SW480 (cell line): ENCODE measurements around the gene SDHB.
A peak's percentile ranks its signal among the peaks of the same experiment; 100 is the strongest.

ENCODE experiments used
- DNase-seq: peaks from one replicate; pipeline ENCODE4 v3.0.0-alpha.2; 2016; ENCODE audit warnings: low spot score

The SDHB gene

DNA sequence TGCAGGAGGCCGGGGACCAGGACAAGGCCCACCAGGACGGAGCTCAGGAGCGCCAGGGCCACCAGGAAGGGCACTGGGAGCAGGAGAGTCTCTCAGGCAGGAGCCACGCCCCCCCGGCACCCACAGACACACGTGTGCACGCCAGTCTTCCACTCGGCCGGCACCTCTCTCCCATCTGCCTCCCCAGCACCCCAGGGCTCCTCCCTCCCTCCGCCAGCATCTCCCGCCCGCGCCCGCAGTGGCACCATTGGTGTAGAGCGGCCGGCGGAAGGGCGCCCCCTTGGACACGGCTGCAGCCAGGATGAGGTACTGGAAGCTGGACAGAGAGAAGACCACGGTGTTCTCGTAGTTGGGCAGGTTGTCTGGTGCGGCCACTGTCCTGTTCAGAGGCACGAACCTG, 67.3 kb downstream of the SDHB start:
- DNase-seq = no peak

DNA sequence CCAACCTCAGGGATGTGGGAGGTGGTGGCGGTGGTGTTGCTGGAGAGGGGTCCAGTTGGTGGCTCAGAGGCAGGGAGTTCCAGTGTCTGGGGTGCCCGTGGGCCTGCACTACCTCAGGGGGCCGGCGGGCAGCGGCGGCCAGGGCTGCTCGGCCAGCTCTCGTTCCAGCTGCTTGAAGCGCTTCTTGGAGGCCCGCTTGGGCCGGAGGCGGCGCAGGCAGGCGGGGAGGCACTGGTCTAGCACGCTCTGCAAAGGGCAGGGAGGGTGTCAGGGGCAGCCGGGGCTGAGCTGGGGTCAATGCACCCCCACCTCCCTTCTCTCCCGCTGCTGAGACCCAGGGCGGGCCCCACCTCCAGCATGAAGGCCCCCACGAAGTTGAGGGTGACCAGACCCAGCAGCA, 67.7 kb downstream of the SDHB start:
- DNase-seq = no peak

DNA sequence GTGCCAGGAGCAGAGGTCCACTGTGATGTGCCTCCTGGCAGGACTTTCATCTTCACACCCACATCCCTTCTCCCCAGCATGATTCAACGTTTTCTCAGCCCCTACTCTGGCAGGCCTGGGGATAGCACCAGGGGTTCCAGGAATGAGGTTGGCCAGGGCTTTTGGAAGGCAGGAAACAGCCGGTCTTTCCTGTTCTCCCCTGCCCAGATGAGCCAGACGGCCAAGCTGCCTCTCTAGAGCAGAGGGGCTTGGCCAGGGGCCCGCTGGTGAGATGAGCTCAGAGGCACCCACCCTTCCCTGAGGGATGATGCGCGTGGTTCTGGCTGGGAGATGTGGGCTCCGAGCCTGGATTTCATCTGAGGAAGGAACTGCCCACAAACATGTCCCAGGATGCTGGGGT, 69.1 kb downstream of the SDHB start:
- DNase-seq = no peak

DNA sequence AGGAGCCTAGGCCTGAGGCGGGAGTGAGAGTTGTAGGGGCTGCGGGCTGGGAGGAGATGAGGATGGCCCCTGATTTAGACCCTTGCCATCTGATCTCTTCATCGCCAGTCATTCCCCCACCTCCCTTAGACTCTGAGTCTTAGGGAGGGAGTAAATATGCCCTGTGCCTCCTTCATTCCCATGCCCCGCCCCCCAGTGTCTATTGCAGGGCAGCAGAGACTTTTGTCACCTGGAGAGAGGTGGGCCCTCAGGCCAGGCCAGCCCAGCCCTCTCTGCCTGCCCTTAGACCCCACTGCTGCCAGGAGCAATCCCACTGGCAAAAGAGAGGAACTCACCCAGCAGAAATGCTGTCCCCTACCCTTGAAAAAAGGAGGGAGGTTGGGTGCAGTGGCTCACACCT, 70.2 kb downstream of the SDHB start:
- DNase-seq = no peak

DNA sequence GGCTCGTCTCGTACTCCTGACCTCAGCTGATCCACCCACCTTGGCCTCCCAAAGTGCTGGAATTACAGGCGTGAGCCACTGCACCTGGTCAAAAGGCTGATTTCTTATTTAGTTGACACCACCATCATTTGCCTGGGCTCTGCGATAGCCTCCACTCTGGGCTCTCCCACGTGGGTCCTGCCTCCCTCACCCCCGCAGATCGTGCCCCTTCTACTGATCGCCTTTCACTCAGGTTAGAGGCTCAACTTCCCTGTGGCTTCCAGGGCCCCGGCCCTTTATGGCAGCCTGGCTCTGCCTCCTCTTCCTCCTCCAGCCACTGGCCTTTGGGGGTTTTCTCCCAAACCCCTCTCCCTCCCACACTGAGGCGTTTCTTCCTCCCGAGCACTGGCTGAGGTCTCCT, 70.9 kb downstream of the SDHB start:
- no peak for DNase-seq

DNA sequence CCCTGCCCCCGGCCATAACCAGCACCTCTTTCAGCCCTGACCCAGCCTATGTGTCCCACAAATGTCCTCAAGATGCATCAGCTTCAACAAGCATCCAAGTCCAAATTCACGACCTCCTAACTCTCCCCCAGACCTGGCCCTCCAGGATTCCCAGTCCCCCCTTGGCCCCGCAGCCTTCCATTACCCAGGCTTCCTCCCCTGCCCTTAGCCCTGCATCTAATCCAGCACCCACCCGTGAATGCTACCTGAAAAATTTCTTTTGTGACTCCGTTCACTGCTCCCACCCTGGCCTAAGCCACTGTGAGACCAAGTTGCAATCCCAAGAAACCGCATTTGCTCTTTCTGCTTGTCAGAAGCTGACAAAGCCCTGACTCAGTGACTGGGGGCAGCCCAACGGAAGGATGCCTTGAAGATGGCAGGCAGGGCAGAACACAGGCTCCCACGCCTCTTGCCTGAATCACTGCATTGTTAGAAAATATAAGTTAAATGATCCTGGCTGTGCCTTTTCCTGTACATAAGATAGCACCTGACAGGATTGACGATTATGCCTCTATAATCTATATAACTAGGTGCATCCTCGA, 72.5 kb downstream of the SDHB start:
- no peak for DNase-seq

DNA sequence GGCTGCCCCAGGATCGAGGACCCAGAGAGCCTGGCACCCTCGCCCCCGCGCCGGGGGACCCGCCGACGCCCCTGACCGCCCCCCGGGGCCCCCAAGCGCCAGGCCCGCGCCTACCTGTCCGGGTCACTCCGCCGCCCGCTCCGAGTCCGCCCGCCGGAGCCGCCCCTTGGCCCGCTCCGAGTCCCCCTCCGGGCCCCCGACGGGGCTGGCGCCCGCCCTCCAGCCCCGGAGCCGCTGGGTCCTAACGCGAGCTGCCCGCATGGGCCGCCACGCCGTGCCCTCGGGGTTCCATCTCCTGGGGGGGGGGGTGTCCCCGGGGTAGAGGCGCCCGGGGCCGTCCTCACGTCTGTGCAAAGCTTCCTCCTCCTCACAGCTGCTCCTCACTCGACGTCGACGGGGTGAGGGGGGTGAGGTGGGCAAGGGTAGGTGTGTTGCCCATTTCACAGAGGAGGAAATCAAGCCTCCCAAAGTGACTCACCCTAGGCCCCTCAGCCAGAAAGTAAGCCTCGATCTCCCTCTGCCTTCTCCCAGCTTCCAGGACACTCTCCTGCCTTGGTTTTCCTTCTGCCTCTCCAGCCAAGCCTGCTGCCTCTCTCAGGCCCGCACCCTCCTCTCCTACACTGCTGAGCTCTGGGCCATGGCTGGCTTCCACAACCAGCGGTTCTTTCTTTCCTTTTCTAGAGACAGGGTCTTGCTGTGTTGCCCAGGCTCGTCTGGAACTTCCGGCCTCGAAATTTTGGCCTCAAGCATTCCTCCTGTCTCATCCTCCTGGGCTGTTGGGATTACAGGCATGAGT, 73.2 kb downstream of the SDHB start, which contains the start of gene MFAP2:
Gene MFAP2 (minus strand): TSS at position 148 of the 796 bp plus-strand sequence. CDS start 2,347 bp downstream, outside the sequence.
- DNase-seq = no peak

DNA sequence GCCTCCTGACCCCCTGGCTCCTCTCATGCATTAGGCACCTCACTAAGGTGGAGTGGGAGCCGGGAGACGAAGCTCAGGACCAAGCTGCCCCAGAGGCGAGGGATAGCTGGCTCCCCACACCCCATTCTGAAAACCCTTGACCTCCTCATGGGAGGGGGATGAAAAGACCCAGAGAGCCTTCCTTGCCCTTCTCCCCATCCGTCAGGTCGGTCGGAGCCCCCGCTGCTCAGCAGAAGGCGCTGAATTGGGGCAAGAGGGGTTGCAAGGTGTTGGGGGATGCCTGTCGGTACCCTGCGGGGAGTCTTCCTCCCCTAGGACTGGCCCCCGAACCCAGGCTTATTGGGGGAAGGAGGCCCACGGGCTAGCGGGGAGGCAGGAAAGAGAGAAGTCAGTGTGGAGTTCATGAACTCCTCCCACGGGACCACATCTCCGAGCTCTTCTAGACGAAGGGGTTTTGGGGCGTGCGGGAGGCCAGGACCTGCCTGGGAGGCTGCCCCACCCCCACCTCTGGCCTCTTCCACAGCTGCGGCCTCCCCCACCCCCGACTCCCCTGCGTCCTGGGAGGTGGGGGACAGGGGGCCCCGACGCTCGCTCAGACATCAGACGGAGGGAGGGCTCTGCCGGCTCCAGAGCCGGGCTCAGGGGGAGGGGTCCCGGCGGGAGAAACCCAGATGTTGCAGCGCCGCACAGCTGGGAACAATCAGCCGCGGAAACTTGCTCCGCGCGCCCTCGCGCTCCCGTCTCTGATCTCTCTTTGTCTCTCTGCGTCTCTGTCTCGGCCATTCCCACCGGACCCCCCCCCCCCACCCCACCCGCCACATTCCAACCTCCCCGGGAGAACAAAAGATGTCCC, 74.1 kb downstream of the SDHB start:
- no peak for DNase-seq

DNA sequence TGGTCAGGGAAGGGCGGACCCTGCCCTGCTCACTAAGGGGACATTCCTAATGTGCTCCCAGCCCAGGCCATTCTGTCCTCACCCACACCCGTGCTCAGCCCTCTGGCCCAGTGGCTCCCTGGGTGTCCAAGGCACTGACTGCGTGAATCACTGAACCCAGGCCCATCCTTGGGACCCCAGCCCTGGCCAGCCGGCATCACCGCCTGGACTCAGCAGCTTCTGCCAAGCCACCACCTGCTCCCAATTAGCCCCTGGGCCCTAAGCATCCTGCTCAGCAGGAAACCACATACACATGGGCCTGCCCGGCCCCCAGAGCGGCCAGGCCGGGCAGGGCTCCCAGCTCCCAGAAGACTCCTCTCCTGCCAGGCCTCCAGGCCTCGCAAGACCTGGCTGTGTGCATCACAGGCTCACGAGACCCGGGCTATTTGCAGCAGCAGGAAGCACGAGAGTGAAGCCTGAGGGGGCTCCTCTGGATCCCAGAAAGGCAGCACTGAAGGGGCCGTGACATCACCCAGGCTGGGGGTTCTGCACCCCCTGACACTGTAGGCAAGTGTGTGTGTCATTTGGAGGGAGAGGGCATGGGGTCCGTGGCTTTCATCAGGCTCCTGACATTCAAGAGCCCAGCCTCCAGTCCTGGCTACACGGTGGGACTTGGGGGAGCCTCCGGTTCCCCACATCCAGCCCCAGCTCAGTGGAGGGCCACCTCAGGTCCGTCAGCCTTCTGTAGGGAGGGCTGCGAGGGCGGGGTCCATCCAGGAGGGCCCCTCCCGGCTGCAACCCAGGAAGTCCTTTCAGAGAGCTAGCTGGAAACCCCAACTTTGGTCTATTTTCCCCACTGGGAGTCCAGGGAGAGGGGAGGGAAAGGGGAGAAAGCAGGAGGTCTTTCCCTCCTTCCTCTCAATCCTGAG, 75.0 kb downstream of the SDHB start:
- DNase-seq = peak; percentile 41

DNA sequence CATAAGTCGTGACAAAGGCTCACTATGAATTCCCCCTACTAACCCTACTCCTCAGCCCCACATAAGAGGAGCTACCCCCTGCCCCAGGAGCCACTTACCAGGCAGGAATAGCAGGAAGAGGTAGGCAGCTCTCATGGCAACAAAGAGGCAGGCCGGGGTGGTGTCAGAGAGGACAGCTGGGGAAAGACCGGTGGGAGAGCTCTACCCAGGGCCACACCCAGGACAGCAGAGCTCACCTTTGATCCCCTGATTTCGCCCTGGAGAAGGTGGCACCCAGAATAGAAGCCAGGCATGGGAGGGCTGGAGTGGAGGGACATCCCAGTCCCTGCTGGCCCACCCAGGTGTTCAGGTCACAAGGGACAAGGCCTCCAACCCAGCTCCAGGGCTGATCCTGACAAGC, 75.7 kb downstream of the SDHB start:
- peak; percentile 81 for DNase-seq

DNA sequence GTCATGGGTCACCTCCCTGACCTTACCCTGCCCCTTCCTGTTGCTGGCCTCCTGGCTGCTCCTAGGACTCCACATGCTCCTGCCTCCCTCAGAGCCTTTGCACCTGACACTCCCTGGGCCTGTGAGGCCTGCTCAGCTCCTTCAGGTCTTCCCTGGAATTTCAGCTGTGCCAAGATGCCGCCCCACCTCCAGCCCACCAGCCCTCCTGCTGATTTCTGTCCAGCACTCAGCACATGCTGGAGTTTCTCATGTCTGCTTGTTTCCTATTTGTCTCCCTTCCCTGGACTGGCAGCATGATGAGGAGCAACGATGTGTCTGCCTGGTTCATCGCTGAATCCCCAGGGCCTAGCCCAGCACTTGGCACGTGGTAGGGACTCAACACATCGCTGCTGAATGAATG, 76.5 kb downstream of the SDHB start:
- no peak for DNase-seq

DNA sequence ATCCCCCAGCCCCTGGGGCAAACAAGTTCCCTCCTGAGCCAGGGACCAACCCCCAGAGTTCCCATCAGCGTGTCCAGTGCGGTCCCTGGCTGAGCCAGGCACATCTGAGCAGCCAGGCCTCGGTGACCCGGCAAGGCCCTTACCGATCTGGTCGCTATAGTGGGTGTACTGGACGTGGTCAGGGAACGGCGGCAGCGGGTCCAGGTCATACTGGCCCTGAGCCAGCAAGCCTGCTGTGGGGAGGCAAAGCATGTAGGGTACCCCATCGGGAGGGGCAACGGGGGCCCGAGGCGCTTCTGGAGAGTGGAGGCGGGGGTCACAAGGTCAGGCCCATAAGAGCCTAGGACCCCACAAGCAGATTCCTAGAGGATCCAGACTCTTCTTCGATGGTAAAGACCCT, 76.9 kb downstream of the SDHB start:
- DNase-seq = no peak

DNA sequence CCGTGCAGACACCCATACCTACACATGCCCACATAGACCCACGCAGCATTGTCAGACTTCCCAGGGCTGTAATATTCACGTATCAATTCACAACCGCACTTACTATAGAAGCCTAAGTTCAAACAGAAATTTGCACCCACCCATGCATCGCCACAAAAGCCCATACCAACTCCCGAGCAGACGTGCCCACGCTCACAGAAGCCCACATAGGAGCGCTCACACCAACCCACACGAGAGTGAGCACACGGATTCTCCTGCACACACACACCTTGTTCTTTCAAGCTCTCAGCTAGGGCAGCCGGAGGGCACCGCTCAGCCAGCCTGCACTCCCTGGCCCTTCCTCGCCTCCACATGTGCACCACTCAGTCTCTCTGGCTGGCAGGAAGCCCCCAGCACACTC, 78.0 kb downstream of the SDHB start:
- DNase-seq = no peak

DNA sequence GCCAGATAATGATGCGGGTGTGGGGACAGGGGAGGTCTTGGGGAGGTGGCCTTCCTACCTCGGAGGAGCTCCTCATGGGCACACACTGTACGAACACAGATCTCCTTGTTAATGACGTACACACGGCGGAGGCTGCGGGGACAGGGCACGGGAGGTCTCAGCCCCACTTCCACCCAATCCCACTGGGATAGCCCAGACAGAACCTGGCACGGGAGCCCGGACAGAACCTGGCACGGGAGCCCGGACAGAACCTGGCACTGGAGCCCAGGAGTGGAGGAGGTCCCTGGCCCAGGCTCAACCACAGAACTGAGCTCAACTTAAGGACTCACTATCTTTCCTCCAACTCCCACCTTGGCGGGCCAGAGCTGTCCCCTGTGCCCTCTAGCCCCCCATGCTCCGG, 78.6 kb downstream of the SDHB start:
- no peak for DNase-seq

DNA sequence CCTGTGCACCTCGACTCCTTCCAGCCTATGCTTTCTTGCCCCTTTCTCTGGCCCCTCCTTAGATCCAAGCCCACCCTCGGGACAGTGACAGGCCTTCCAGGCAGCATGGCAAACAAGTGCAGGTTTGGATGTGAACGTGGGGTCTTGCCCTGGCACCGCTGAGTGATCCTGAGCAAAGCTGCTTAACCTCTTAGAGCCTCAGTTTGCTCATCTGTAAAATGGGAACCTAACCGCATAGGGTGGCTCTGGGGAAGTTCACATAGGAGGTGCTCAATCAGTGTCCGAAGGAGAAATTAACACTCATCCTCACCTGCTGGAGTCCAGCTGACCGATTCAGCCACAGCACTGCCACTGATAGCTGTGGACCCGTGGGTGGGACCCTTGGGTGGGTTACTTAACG, 80.6 kb downstream of the SDHB start:
- no peak for DNase-seq

DNA sequence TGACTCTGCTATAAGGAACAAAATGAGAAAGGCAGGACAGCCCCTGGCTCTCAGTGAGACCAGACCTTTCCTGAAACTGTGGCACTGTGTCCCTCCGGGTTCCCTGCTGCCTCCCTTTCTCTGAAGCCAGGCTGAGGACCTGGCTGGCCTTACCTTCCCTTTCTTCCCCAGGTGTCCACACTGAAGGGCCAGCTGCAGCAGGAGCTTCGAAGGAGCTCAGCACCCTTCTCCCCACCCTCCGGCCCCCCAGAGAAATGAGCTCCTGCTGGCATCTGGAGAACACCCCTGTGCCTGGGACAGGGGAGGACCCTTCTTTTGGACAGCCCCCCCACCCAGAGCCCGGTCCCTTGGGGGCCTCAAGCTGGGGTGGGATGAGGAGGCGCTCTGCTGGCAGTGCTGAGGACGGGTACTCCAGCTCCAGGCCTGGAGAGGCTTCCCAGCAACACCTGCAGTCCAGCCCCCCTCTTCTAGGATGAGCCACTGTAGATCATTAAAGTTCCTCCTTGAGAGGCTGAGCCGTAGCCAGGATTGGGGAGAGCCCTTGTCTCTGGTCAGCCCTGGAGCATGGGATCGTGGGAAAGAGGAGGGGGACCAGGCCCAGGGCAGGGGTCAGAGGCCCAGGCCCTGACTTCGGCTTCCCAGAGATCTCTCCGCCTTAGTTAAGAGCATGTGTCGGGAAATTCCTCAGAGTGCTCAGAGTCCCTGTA, 81.5 kb downstream of the SDHB start:
- no peak for DNase-seq

DNA sequence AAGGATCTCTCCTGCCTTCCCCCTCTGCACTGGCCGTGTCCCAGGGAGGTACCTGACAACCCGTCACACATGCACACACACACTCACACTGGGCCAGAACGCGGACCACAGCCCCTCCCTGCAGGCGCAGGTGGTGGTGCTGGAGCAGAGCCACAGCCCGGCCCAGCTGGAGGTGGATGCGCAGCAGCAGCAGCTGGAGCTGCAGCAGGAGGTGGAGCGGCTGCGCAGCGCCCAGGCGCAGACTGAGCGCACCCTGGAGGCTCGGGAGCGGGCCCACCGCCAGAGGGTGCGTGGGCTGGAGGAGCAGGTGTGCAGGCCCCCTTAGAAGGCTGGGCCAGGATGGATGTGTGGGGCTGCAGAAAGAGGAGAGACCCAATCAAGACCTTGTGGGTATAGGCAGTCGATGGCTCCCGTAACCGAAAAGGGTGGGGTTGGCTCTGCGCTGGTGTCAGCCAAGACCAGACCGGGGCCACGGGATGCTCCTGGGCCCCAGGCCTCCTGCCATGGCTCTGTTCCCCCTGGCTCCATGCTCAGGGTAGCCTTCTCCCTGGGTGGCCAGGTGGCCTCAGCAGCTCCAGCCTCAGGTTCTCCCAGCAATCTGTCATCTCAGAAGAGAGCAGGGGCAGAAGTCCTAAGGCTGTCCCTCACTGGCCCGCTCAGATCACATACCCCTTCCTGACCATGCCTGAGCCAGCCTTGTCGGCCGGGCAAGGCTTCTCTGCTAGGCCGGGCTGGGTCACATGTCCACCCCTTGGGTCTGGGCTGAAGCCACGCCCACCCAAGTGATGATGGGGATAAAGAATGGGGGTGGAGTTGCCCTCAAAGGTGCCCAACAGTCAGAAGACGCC, 82.3 kb downstream of the SDHB start:
- peak; percentile 34 for DNase-seq

DNA sequence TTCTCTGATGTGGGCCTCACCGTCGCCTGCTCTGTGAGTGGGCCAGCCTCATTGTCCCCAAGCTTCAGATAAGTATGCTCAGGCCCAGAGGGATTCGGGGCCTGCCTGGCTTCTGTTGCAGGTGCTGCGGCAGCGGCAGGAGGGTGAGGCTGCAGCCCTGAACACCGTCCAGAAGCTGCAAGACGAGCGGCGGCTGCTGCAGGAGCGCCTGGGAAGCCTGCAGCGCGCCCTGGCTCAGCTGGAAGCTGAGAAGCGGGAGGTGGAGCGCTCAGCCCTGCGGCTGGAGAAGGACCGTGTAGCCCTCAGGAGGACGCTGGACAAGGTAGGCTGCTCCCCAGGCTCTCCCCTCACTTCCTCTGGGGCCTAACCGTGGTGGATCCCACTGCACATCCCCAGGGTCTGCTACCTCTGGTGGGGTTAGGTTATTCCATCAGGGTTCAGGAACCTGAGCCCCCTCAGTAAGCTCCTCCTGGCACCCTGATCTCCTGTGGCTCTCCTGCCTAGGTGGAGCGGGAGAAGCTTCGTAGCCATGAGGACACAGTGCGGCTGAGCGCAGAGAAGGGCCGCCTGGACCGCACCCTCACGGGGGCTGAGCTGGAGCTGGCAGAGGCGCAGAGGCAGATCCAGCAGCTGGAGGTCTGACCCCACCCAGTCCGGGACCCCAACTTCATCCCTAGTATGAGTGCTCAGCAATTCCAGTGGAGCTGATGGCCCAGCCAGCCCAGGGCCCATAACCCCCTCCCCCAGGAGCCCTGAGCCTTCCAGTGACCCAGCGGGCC, 83.5 kb downstream of the SDHB start:
- no peak for DNase-seq

DNA sequence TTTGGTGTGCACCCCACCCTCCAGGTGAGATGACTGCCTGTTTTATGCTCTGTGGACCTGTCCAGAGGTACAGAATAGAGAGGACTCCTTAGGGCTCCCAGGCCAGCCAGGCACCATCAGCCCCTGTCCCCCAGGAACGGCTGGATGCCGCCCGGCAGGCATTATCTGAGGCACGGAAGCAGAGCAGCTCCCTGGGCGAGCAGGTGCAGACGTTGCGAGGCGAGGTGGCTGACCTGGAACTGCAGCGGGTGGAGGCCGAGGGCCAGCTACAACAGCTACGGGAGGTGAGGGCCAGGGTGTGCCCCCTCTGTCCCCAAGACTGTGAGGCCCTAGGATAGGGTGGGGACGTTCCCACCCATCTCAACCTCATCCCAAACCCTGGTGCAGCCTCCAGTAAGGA, 84.2 kb downstream of the SDHB start:
- no peak for DNase-seq
